Measurements from ENCODE around the gene MLYCD.

Gene MLYCD

GRCh38 chr16:83899978-83900377, 1.1 kb downstream of the MLYCD start:
- no peak for DNase-seq

GRCh38 chr16:83900571-83900970, 1.7 kb downstream of the MLYCD start:
- no peak for DNase-seq

GRCh38 chr16:83901101-83901500, 2.2 kb downstream of the MLYCD start:
- DNase-seq = no peak

- DNase-seq = no peak
Measured at GRCh38 chr16:83903751-83904150, 4.8 kb downstream of the MLYCD start.

GRCh38 chr16:83906683-83907082, 7.8 kb downstream of the MLYCD start:
- no peak for DNase-seq

- DNase-seq = no peak
Measured at GRCh38 chr16:83907111-83907510, 8.2 kb downstream of the MLYCD start.

- DNase-seq = no peak
Measured at GRCh38 chr16:83907631-83908250, 8.8 kb downstream of the MLYCD start.

- DNase-seq = no peak
Measured at GRCh38 chr16:83908798-83909197, 9.9 kb downstream of the MLYCD start.

GRCh38 chr16:83911290-83911689, 12.4 kb downstream of the MLYCD start:
- no peak for DNase-seq

GRCh38 chr16:83912519-83913244, 13.8 kb downstream of the MLYCD start:
- DNase-seq = no peak

- no peak for DNase-seq
Measured at GRCh38 chr16:83913245-83913633, 14.3 kb downstream of the MLYCD start.

- no peak for DNase-seq
Measured at GRCh38 chr16:83914091-83914710, 15.3 kb downstream of the MLYCD start.

- DNase-seq = no peak
Measured at GRCh38 chr16:83915081-83915480, 16.2 kb downstream of the MLYCD start.

GRCh38 chr16:83915491-83915890, 16.6 kb downstream of the MLYCD start:
- no peak for DNase-seq

- no peak for DNase-seq
Measured at GRCh38 chr16:83917152-83918120, 18.5 kb downstream of the MLYCD start.

GRCh38 chr16:83920894-83921491, 22.1 kb downstream of the MLYCD start:
- no peak for DNase-seq

GRCh38 chr16:83923581-83924365, 24.9 kb downstream of the MLYCD start:
- no peak for DNase-seq

- DNase-seq = no peak
Measured at GRCh38 chr16:83924686-83925085, 25.8 kb downstream of the MLYCD start.

GRCh38 chr16:83925095-83925905, 26.4 kb downstream of the MLYCD start:
- no peak for DNase-seq

- no peak for DNase-seq
Measured at GRCh38 chr16:83925957-83926725, 27.2 kb downstream of the MLYCD start.

All from activated CD4-positive, alpha-beta T cell treated with anti-CD3 and anti-CD28 coated beads, Interleukin-2, amount 50 U/mL, for 4 hours (primary cell).